Measurements from ENCODE around the gene SLC1A3.

SLC1A3 gene

GRCh38 chr5:36665628-36666027 is 59.2 kb downstream of the SLC1A3 start:
- H3K4me1 ChIP-seq: no peaks in the 10 kb centered on the region

GRCh38 chr5:36666274-36666673 is 59.9 kb downstream of the SLC1A3 start:
- H3K27me3 ChIP-seq: no peaks in the 10 kb centered on the region
- H3K4me1 ChIP-seq: no peaks in the 10 kb centered on the region
- TF ChIP-seq CTCF (IDR thresholded peaks at IDR 0.05; ENCODE audit: low read depth, low read length): no peak
- no peak for DNase-seq
- no peaks in the 10 kb centered on the region for H3K36me3 ChIP-seq
- H3K9me3 ChIP-seq: no peaks in the 10 kb centered on the region
- no peak overlapping the region for H3K4me3 ChIP-seq (ENCODE audit: low read depth, low read length)

More at GRCh38 chr5:36665628-36666027, 59.2 kb downstream of the SLC1A3 start:
- Histone ChIP-seq H3K9me3 (no peaks in the 10 kb centered on the region), H3K36me3 (no peaks in the 10 kb centered on the region), H3K27me3 (no peaks in the 10 kb centered on the region), H3K4me3 (ENCODE audit: low read depth, low read length) (no peak overlapping the region)
- no peak for TF ChIP-seq CTCF (IDR thresholded peaks at IDR 0.05; ENCODE audit: low read depth, low read length)
- no peak for DNase-seq

GRCh38 chr5:36666986-36667385 is 60.6 kb downstream of the SLC1A3 start:
- no peak for TF ChIP-seq CTCF (IDR thresholded peaks at IDR 0.05; ENCODE audit: low read depth, low read length)
- Histone ChIP-seq H3K9me3 (no peaks in the 10 kb centered on the region), H3K4me1 (no peaks in the 10 kb centered on the region), H3K27me3 (no peaks in the 10 kb centered on the region), H3K36me3 (no peaks in the 10 kb centered on the region), H3K4me3 (ENCODE audit: low read depth, low read length) (no peak overlapping the region)
- DNase-seq: no peak

- Histone ChIP-seq H3K4me1 (no peaks in the 10 kb centered on the region), H3K9me3 (no peaks in the 10 kb centered on the region), H3K4me3 (ENCODE audit: low read depth, low read length) (no peak overlapping the region), H3K27me3 (no peaks in the 10 kb centered on the region), H3K36me3 (no peaks in the 10 kb centered on the region)
- DNase-seq: no peak
- TF ChIP-seq CTCF (IDR thresholded peaks at IDR 0.05; ENCODE audit: low read depth, low read length): no peak
Measured at GRCh38 chr5:36667824-36668223, 61.4 kb downstream of the SLC1A3 start.

GRCh38 chr5:36669015-36669651 is 62.7 kb downstream of the SLC1A3 start:
- Histone ChIP-seq H3K4me3 (ENCODE audit: low read depth, low read length) (no peak overlapping the region), H3K9me3 (no peaks in the 10 kb centered on the region), H3K36me3 (no peaks in the 10 kb centered on the region), H3K27me3 (no peaks in the 10 kb centered on the region), H3K4me1 (no peaks in the 10 kb centered on the region)
- no peak for TF ChIP-seq CTCF (IDR thresholded peaks at IDR 0.05; ENCODE audit: low read depth, low read length)
- no peak for DNase-seq

- Histone ChIP-seq H3K9me3 (no peaks in the 10 kb centered on the region), H3K4me3 (ENCODE audit: low read depth, low read length) (no peak overlapping the region), H3K36me3 (no peaks in the 10 kb centered on the region), H3K27me3 (no peaks in the 10 kb centered on the region), H3K4me1 (no peaks in the 10 kb centered on the region)
- DNase-seq: no peak
- no peak for TF ChIP-seq CTCF (IDR thresholded peaks at IDR 0.05; ENCODE audit: low read depth, low read length)
Measured at GRCh38 chr5:36670548-36670947, 64.1 kb downstream of the SLC1A3 start.
